T-helper 2 cell treated with Interferon-gamma antibody and Interleukin-4, amounts not matched to agents 5 μg/mL and 100 μg/mL, for 36 hours (primary cell): ENCODE measurements around the gene KCND1.

ENCODE experiments used
- DNase-seq: peaks from one replicate; pipeline ENCODE4 v3.0.0; 2021; ENCODE audit warnings: low spot score
- H3K27ac Mint-ChIP-seq: one replicate; pipeline ENCODE4 v1.8.0; 2021; ENCODE audit warnings: mild to moderate bottlenecking, mixed read lengths
- H3K27me3 Mint-ChIP-seq: one replicate; pipeline ENCODE4 v1.8.0; 2021; ENCODE audit warnings: low read depth, mixed read lengths
- H3K36me3 Mint-ChIP-seq: one replicate; pipeline ENCODE4 v1.8.0; 2021; ENCODE audit warnings: low read depth, mixed read lengths
- H3K4me1 Mint-ChIP-seq: one replicate; pipeline ENCODE4 v1.8.0; 2021; ENCODE audit warnings: low read depth, mixed read lengths
- H3K4me3 Mint-ChIP-seq: one replicate; pipeline ENCODE4 v1.8.0; 2022; ENCODE audit warnings: mild to moderate bottlenecking, moderate library complexity, mixed read lengths
- H3K9me3 Mint-ChIP-seq: one replicate; pipeline ENCODE4 v1.8.0; 2021; ENCODE audit warnings: mixed read lengths

KCND1 gene

GRCh38 chrX:48919947-48920717, 51.5 kb downstream of the KCND1 start:
- peaks cover 3% of the 10 kb centered on the region for H3K27me3 Mint-ChIP-seq
- H3K4me3 Mint-ChIP-seq: peak overlapping the region; percentile 97
- peak; percentile 57 for DNase-seq
- peaks cover 34% of the 10 kb centered on the region for H3K4me1 Mint-ChIP-seq
- H3K27ac Mint-ChIP-seq: peak overlapping the region; percentile 98
- H3K36me3 Mint-ChIP-seq: peaks cover 52% of the 10 kb centered on the region
- no peaks in the 10 kb centered on the region for H3K9me3 Mint-ChIP-seq

GRCh38 chrX:48919360-48919841, 52.2 kb downstream of the KCND1 start:
- H3K4me1 Mint-ChIP-seq: peaks cover 39% of the 10 kb centered on the region
- H3K27ac Mint-ChIP-seq: peak overlapping the region; percentile 98
- peaks cover 3% of the 10 kb centered on the region for H3K27me3 Mint-ChIP-seq
- H3K36me3 Mint-ChIP-seq: peaks cover 57% of the 10 kb centered on the region
- peak overlapping the region; percentile 97 for H3K4me3 Mint-ChIP-seq
- no peaks in the 10 kb centered on the region for H3K9me3 Mint-ChIP-seq
- no peak for DNase-seq

DNA sequence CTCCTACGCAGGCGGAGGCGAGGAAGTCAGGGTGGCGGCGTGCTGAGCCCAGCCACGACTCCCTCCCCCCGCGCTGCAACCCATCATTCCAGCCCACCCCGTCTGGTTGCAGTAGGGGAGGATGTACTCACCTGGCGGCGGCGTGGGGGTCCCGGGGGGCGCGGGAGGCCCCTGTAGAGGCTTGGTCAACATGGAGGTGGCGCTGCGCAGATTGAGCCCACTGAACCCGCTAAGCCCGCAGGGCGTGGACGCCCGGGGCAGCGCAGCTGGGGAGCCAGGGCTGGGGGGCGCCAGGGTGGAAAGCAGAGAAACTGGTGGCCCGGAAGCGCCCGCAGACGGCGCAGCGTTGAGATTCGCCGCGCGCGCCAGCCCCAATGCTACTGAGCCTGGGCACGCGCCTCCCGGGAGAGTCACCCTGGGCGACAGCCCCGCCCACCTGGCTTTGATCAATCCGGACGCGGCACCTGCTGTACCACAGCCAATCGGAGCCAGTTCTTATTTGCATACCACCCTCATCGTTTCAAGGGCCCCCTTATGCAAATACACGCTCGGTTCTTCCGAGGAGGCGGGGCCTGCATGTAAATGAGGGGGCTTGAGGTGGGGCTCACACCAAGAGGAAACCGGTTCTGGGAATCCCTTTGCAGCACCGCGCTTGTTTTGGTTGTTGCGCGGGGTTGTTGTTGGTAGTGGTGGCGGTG, 52.9 kb downstream of the KCND1 start, which contains the start of gene PIM2:
Gene PIM2 (minus strand): TSS at position 382 of the 698 bp plus-strand sequence. CDS start 190 bp downstream, at position 192.
- peaks cover 39% of the 10 kb centered on the region for H3K4me1 Mint-ChIP-seq
- peaks cover 57% of the 10 kb centered on the region for H3K36me3 Mint-ChIP-seq
- H3K4me3 Mint-ChIP-seq: peak within 1 kb of the TSS; percentile 97
- H3K27ac Mint-ChIP-seq: peak within 1 kb of the TSS; percentile 98
- no peaks in the 10 kb centered on the region for H3K9me3 Mint-ChIP-seq
- DNase-seq: peak; percentile 90
- H3K27me3 Mint-ChIP-seq: peaks cover 3% of the 10 kb centered on the region

- no peaks in the 10 kb centered on the region for H3K9me3 Mint-ChIP-seq
- H3K36me3 Mint-ChIP-seq: peaks cover 60% of the 10 kb centered on the region
- peak overlapping the region; percentile 98 for H3K27ac Mint-ChIP-seq
- H3K4me1 Mint-ChIP-seq: peaks cover 41% of the 10 kb centered on the region
- H3K27me3 Mint-ChIP-seq: peaks cover 3% of the 10 kb centered on the region
- H3K4me3 Mint-ChIP-seq: peak overlapping the region; percentile 97
- no peak for DNase-seq
Measured at GRCh38 chrX:48918301-48918642, 53.4 kb downstream of the KCND1 start.

DNA sequence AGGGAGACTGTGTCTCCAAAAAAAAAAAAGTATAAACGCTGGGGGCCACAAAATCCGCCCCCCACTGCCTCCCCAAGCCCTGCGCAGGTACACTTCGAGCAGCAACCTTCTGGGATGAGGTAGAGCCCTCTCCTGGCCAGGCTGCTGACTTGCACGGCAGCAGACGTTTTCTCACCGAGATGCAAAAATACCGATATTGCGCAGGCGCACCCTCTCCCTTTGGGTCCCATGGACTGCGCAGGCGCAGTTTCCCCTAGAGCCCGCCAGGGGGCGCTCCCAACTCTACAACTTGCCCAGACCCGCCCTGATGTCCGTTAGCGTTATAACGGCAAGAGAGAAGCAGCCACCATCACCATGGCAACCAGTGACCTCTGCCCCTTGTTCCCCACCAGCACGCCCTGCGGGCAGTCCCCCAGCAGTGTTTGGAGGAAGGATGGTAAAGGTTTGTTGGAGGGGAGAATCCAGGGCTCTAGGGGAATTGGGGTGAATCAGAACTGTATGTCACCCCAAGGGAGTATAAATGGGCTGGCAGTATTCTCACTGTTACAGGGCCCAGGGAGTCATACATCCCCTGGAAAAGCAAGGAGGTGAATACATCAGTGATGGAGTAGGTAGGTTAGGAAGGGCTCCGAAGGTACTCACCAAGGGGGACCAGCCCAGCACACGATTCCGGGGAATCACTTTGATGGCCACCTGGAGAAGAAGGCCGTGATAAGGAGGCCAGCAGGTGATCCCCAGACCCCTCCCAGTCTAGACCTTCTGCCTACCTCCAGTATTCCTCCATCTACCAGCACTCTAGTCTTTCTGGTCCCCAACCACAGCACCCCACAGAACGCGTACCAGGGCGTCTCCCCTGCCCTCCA, 54.3 kb downstream of the KCND1 start:
- Mint-ChIP-seq H3K27me3 (peaks cover 3% of the 10 kb centered on the region), H3K4me3 (peak overlapping the region; percentile 97), H3K4me1 (peaks cover 41% of the 10 kb centered on the region), H3K9me3 (no peaks in the 10 kb centered on the region), H3K27ac (peak overlapping the region; percentile 98), H3K36me3 (peaks cover 63% of the 10 kb centered on the region)
- DNase-seq: peak; percentile 87

DNA sequence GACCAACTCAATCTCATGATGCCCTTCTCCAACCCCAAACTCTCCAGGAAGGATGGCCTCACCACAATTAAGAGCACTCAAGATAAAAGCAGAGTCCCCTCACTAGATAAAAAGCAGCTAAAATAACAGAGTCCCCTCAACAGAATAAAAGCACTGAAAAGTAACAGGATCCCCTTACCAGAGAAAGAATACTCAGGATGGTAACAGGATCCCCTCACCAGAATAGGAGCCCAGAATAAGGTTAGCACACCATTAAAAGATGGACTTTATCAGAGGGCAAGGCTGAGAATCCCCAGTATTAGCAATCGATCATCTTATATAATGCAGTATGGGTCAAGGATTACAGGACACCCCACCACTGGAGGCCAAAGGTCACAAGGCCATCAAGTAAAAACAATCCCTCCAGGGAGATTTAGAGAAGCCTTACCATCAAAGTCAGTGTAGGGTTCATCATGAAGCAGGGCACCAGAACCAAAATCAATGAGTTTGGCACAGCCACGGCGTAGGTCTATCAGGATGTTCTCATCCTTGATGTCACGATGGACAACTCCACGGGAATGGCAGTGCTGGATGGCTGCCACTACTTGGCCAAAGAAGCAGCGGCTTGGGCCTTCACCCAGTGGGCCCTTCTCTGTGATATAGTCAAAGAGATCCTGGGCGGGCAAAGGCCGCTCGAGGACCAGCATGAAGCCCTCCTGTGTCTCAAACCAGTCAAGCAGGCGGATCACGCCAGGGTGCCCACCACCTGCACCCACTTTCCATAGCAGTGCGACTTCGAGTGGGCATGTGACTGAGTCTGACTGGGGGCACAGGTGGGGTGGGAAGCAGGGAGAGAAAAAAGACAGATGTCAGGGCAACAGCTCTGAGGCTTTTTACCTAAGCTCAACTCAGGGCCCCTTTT, 56.8 kb downstream of the KCND1 start:
- H3K36me3 Mint-ChIP-seq: peaks cover 63% of the 10 kb centered on the region

DNA sequence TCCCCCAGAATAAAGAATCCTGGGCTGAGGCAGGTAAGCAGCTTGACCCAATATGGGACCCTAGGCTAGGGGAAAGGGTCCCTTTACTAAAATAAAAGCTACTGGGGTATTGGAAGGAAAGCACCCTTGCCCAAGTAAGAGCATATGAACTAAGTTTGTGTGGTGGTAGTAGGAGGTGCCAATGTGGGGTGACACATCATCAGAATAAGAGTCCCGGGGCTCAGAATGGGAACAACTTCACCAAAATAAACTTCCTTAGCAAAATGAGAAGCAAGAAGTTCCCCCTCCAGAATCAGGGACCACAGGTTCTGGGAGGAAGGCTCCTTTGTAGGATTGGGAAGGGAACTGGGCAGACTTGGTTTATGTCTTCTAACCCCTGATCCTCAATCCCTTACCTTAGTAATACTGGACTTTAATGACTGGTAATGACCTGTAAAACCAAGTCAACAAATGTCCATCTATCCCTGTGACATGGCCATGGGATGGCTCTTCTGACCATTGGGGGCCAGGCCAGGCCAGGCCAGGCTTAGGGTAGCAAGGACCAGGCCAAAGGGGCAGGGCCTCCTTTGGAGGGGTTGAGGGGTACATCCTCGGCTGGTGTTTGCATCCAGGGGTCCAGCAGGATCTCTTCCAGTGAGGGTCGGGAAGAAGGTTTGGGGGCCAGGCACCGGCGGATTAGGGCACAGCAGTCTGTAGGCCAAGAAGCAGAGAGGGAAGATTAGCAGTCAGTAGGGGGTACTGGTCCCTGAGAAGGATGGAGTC, 57.9 kb downstream of the KCND1 start:
- Mint-ChIP-seq H3K9me3 (no peaks in the 10 kb centered on the region), H3K4me1 (peaks cover 38% of the 10 kb centered on the region), H3K27ac (peak overlapping the region; percentile 71), H3K4me3 (peak overlapping the region; percentile 97), H3K27me3 (peaks cover 3% of the 10 kb centered on the region), H3K36me3 (peaks cover 61% of the 10 kb centered on the region)
- no peak for DNase-seq

More for the DNA sequence above, 56.8 kb downstream of the KCND1 start:
- peak overlapping the region; percentile 15 for H3K27ac Mint-ChIP-seq
- peak overlapping the region; percentile 97 for H3K4me3 Mint-ChIP-seq
- H3K9me3 Mint-ChIP-seq: no peaks in the 10 kb centered on the region
- H3K4me1 Mint-ChIP-seq: peaks cover 42% of the 10 kb centered on the region
- DNase-seq: no peak
- H3K27me3 Mint-ChIP-seq: peaks cover 3% of the 10 kb centered on the region

DNA sequence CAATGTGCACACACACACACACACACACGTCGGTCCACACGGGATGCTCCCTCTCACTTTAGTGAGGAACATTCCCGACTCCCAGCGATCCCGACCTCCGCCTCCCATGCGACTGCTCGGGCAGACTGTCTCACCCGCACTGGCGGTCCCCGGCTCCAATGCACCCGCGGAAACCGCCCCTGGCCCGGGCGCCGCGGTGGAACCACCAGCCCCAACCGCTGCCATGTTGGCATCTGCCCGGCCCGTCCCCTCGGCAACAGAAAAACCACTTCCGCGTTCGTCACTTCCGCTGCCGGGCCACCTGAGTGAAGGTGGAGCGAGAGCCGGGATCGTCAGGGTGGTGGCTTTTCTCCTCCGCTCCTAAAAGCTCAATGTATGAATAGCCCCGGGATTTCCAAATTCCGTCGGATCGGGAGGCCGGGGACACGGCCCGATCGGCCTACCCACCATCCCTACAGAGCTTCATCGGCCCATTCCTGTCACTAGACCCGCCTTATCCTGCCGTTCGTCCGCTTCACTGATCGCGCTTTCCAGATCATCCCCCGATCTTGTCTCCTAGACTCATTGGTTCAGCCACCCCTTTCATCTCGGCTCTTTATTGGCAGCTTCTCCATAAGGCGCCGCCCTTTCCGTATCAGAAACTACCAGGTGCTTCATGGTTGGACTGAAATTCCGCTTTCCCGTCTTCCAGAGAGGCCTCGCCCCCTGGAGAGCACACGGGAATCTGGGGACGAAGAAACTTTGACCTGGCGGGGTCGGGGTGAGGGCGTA, 60.0 kb downstream of the KCND1 start, which contains the start of gene SLC35A2:
Gene SLC35A2 (minus strand): TSS at position 235 of the 771 bp plus-strand sequence. CDS start 10 bp downstream, at position 225.
- peaks cover 36% of the 10 kb centered on the region for H3K4me1 Mint-ChIP-seq
- peak within 1 kb of the TSS; percentile 89 for H3K27ac Mint-ChIP-seq
- H3K27me3 Mint-ChIP-seq: no peaks in the 10 kb centered on the region
- DNase-seq: peak; percentile 84
- H3K4me3 Mint-ChIP-seq: peak within 1 kb of the TSS; percentile 92
- H3K36me3 Mint-ChIP-seq: peaks cover 47% of the 10 kb centered on the region
- H3K9me3 Mint-ChIP-seq: no peaks in the 10 kb centered on the region
